SH-SY5Y (cell line): Measurements from ENCODE around the gene ZBTB32.

Experiments used
- GATA2 ChIP-seq: IDR thresholded peaks from 2 replicates; pipeline ENCODE4 v1.6.1; 2011; ENCODE audit warnings: mild to moderate bottlenecking, low read depth, low read length
- GATA3 ChIP-seq: IDR thresholded peaks from 2 replicates; pipeline ENCODE4 v1.6.1; 2011; ENCODE audit warnings: low read depth, mild to moderate bottlenecking, low read length, moderate library complexity

The ZBTB32 gene

DNA sequence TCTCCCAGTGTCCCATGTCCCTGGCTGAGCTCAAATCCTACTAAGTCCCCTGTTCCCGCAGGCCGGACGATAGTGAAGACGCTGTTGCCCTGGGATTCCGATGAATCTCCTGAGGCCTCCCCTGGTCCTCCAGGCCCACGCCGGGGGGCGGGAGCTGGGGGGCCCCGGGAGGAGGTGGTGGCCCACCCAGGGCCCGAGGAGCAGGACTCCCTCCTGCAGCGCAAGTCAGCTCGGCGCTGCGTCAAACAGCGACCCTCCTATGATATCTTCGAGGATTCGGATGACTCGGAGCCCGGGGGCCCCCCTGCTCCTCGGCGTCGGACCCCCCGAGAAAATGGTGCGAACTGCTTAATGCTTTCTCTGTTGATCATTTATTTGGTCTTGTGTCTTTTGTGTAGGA, 19.3 kb downstream of the ZBTB32 start:
- TF ChIP-seq GATA3 (no peak), GATA2 (no peak)

DNA sequence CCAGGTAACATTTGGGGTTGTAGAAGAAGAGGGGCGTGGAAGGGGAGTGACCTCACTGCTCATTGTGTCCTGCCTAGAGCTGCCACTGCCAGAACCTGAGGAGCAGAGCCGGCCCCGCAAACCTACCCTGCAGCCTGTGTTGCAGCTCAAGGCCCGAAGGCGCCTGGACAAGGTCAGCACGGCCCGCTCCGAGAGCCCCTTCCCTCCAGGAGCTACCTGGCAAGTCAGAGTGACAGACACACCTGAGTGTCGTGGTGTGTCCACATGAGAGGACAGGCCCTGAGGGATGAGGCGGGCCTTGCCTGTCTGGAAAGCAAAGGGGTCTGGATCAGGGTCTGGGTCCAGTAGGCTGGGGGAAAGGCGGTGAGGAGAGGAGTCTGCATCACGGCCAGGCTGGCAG, 20.2 kb downstream of the ZBTB32 start:
- TF ChIP-seq GATA2 (no peak), GATA3 (no peak)

DNA sequence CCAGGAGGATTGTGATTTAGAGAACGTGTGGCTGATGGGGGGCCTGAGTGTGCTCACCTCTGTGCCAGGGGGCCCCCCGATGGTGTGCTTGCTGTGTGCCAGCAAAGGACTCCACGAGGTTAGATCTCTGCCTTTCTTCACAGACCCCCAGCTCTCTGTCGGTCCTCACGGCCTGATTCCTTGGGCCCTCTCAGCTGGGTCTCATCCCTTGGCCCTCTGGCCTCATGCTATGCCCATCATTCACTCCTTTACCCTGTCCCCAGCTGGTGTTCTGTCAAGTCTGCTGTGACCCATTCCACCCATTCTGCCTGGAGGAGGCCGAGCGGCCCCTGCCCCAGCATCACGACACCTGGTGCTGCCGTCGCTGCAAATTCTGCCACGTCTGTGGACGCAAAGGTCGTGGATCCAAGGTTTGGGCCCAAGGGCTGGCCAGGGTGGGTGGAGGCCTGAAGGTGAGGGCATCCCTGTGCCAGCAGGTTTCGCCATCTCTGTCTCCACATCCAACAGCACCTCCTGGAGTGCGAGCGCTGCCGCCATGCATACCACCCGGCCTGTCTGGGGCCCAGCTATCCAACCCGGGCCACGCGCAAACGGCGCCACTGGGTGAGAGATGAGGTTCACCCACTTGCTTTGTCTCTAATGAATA, 21.0 kb downstream of the ZBTB32 start:
- no peak for TF ChIP-seq GATA3
- TF ChIP-seq GATA2 = no peak

DNA sequence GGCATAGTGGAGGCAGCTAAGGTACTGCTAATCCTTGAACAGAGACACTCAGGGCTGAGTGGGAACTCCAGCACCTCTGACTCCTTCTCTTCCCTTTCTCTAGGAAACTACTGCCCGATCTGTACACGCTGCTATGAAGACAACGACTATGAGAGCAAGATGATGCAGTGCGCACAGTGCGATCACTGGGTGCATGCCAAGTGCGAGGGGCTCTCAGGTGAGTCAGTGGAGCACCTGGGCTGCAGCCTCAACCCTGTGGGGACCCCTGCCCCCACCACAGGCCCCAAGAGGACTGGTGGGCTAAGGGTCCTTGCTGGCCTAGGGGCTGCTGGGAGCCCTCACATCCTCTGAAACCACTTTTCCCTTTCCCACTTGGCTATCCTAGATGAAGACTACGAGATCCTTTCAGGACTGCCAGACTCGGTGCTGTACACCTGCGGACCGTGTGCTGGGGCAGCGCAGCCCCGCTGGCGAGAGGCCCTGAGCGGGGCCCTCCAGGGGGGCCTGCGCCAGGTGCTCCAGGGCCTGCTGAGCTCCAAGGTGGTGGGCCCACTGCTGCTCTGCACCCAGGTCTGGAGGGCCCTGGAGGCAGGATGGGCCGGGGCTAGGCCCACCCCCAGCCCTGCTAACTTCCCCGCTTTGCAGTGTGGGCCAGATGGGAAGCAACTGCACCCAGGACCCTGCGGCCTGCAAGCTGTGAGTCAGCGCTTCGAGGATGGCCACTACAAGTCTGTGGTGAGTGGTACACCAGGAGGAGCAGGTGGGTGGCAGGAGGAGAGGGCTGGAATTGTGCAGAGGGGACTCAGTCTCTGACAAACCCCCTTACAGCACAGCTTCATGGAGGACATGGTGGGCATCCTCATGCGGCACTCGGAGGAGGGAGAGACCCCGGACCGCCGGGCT, 22.9 kb downstream of the ZBTB32 start:
- TF ChIP-seq GATA2 (no peak), GATA3 (no peak)

DNA sequence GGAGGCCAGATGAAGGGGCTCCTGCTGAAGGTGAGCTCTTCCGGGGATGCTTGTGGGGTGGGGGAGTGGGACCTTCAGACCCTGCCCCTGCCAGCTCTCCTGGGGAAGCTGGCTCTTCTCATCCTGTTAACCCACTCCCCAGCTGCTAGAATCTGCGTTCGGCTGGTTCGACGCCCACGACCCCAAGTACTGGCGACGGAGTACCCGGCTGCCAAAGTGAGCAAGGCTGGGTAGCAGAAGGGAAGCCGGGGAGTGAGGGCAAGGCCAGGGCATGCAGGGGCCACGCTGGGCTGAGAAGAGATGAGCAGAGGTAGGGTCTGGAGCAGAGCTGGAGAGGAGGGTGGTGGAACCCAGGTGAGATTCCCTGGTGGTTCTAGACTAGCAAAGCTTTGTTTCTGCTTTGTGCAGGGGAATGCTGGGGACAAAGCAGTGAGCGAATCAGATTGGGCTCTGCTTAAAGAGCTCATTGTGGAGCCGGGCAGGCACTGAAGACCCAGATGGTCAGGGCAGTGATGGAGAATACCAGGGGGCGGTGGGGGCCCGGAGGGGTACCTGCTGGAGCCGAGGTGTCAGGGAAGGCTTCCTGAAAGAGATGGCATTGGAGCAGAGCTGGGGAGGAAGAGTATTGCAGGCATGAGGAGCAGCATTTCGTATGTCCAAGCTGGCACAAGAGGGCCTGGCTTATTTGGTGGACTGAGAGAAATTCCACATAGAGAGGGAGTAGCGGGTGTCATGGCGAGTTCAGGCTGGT, 23.8 kb downstream of the ZBTB32 start:
- TF ChIP-seq GATA2 (no peak), GATA3 (no peak)

DNA sequence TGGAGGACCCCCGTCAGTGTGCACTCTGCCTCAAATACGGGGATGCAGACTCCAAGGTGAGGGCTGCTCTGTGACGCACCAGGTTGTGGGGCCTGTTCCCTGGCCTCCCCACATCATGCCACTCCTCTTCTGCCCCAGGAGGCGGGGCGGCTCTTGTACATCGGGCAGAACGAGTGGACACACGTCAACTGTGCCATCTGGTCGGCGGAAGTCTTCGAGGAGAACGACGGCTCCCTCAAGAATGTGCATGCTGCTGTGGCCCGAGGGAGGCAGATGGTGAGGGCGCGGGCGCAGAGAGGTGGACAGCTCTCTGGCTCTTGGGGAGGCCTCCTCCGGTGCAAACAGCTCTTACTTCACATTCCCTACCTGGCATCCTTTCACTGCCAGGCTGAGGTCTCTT, 24.7 kb downstream of the ZBTB32 start:
- TF ChIP-seq GATA3 (no peak), GATA2 (no peak)

DNA sequence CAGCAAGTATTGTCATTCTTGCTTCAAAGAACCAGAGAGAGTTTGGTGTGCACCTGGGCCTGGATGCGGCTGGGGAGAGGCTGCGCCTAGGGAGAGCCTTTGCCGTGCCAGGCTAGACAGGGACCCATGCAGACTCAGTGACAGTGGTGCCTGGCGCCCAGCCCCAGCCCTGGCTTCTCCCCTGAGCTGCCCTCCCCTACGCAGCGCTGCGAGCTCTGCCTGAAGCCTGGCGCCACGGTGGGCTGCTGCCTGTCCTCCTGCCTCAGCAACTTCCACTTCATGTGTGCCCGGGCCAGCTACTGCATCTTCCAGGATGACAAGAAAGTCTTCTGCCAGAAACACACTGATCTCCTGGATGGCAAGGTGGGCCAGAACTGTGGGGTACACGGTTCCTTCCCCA, 25.4 kb downstream of the ZBTB32 start:
- no peak for TF ChIP-seq GATA2
- TF ChIP-seq GATA3 = no peak

DNA sequence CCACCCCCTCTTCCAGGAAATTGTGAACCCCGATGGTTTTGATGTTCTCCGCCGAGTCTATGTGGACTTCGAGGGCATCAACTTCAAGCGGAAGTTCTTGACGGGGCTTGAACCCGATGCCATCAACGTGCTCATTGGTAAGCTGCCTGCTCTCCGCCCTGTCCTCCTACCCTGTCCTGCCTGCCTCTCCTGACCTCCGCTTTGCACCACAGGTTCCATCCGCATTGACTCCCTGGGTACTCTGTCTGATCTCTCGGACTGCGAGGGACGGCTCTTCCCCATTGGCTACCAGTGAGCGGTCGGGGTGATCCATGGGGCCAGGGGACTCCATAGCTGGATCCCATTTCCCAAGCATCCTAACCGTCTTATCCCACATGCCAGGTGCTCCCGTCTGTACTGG, 26.0 kb downstream of the ZBTB32 start:
- no peak for TF ChIP-seq GATA3
- no peak for TF ChIP-seq GATA2

DNA sequence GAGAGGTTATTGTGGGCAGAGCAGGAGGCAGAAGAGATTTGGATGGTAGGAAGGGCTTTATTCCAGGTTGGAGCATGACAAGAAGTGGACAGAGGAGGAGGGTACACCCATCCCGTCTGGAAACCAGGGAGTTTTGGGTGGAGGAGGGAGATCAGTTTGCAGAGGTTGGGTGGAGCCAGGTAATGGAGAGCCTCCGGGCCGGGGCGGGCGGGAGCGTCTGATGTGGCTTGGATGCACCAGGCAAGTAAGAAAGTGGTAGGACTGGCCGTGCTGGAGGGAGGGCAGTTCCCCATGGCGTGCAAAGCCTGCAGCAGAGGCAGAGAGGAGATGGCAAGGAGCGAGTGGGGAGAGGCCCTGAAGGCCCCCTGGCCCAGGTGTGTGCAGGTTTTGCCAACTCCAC, 27.0 kb downstream of the ZBTB32 start:
- no peak for TF ChIP-seq GATA3
- TF ChIP-seq GATA2 = no peak

DNA sequence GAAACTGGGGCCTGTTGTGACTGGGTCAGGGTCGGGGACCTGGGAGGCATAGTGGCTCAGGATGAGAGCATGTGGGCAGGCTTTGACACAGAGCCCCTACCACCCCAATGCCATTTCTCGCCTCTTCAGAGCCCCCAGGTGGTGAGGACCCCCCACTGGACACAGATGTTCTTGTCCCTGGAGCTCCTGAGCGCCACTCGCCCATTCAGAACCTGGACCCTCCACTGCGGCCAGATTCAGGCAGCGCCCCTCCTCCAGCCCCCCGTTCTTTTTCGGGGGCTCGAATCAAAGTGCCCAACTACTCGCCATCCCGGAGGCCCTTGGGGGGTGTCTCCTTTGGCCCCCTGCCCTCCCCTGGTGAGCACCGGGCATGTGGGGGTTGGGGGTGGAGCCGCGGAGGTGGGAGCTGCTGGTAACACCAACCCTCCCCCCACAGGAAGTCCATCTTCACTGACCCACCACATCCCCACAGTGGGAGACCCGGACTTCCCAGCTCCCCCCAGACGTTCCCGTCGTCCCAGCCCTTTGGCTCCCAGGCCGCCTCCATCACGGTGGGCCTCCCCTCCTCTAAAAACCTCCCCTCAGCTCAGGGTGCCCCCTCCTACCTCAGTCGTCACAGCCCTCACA, 27.5 kb downstream of the ZBTB32 start:
- TF ChIP-seq GATA3 (no peak), GATA2 (no peak)

DNA sequence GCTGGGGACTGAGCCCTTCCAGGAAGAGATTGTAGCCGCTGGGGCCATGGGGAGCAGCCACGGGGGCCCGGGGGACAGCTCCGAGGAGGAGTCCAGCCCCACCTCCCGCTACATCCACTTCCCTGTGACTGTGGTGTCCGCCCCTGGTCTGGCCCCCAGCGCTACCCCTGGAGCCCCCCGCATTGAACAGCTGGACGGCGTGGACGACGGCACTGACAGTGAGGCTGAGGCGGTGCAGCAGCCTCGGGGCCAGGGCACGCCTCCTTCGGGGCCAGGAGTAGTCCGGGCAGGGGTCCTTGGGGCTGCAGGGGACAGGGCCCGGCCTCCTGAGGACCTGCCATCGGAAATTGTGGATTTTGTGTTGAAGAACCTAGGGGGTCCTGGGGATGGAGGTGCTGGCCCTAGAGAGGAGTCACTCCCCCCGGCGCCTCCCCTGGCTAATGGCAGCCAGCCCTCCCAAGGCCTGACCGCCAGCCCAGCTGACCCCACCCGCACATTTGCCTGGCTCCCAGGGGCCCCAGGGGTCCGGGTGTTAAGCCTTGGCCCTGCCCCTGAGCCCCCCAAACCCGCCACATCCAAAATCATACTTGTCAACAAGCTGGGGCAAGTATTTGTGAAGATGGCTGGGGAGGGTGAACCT, 28.3 kb downstream of the ZBTB32 start:
- TF ChIP-seq GATA2 (no peak), GATA3 (no peak)

DNA sequence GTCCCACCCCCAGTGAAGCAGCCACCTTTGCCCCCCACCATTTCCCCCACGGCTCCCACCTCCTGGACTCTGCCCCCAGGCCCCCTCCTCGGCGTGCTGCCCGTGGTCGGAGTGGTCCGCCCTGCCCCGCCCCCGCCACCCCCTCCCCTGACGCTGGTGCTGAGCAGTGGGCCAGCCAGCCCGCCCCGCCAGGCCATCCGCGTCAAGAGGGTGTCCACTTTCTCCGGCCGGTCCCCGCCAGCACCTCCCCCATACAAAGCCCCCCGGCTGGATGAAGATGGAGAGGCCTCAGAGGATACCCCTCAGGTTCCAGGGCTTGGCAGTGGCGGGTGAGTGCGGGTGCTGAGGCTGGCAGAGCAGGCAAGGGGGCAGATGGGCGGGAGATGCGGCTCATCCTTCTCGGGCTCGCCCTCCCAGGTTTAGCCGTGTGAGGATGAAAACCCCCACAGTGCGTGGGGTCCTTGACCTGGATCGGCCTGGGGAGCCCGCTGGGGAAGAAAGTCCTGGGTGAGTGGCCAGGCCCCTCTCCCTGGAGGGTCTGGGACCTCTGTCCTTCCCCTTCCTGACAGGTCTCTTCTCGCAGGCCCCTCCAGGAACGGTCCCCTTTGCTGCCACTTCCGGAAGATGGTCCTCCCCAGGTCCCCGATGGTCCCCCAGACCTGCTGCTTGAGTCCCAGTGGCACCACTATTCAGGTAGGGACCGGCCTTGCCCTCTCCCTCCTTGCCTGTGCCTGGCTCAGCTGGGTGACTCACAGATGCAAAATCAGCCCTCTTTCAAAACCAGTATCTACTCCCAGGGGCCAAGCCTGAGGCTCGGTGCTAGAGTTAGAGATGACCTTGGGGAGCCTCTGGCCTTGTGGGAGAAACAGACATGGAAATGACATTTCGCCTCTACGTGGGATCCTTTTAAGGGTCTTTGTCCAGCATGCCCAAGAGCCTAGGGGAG, 29.1 kb downstream of the ZBTB32 start:
- TF ChIP-seq GATA2 (no peak), GATA3 (no peak)

DNA sequence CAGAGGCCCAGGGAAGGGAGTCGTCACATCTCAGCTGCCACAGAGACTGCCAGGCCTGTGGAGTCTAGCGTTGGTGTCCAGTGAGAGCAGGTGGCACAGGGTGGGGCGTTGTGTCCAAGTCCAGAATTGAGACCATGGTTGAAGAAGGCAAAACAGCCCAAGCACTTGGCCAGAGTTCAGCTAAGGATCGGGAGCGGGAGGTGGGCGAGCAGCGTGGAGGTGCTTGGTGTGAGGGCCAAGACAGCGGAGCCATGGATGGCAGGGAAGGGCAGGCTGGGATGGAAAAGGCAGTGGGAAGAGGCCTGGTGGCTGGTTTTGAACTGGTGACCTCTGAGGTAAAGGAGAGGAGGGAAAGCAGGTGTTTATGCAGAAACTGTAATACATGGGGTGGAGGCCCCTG, 29.9 kb downstream of the ZBTB32 start:
- TF ChIP-seq GATA3 (no peak), GATA2 (no peak)
